ENCODE results near the gene ZNF654. TPM values are rescaled to one million over a fixed set of nuclear protein-coding genes. Genes with fewer than 3 reads are reported as not detected.

ZNF654 gene
- total and polyA plus RNA-seq, 2 donors (not counting 1 experiment from before 2014, with no cell fraction given), result 4.0 to 19.5 TPM

DNA sequence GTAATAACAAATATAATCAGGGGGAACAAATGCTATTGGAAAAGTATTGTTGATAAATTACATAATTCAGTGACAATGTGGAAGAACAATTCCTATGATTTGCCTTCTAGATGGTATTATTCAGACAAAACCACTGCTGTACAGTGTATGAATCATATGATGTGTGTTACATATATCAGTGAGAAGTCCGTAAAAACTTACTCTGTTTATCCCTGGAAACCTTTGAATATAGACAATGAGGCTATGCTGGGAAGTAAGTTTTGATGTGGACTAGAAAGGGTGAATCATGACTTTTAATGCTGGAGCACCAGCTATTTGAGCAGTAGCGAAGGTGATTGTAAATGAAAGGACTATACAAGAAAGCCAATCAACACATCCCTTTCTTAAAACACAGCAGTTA, 108.6 kb downstream of the ZNF654 start:
- Mint-ChIP-seq H3K4me1 (peaks cover 2% of the 10 kb centered on the region), H3K4me3 (no peak overlapping the region), H3K27ac (no peak overlapping the region), H3K9me3 (ENCODE audit: insufficient read depth) (no peaks in the 10 kb centered on the region), H3K27me3 (no peaks in the 10 kb centered on the region)
- H3K79me2 ChIP-seq (ENCODE audit: control insufficient read depth, insufficient read depth, low read length), result peaks cover 4% of the 10 kb centered on the region
- POLR2A ChIA-PET, result no interaction called here
- no peak overlapping the region for H3K4me3 ChIP-seq (ENCODE audit: control extremely low read depth in 1 of 5, extremely low read depth in 1 of 5, insufficient read depth in 1 of 5, low read depth in 2 of 5, low read length in 4 of 5)
- no peaks in the 10 kb centered on the region for H3K9me3 ChIP-seq (ENCODE audit: control extremely low read depth in 1 of 3, control insufficient read depth in 2 of 3, insufficient read depth in 1 of 3, low read length in 2 of 3)
- H3K4me2 ChIP-seq (replicated peaks; ENCODE audit: low read depth, low read length, poor library complexity, severe bottlenecking), result no peak overlapping the region
- no peak overlapping the region for H3K27ac ChIP-seq (ENCODE audit: low read length in 2 of 2)
- TF ChIP-seq, protein P1, sequence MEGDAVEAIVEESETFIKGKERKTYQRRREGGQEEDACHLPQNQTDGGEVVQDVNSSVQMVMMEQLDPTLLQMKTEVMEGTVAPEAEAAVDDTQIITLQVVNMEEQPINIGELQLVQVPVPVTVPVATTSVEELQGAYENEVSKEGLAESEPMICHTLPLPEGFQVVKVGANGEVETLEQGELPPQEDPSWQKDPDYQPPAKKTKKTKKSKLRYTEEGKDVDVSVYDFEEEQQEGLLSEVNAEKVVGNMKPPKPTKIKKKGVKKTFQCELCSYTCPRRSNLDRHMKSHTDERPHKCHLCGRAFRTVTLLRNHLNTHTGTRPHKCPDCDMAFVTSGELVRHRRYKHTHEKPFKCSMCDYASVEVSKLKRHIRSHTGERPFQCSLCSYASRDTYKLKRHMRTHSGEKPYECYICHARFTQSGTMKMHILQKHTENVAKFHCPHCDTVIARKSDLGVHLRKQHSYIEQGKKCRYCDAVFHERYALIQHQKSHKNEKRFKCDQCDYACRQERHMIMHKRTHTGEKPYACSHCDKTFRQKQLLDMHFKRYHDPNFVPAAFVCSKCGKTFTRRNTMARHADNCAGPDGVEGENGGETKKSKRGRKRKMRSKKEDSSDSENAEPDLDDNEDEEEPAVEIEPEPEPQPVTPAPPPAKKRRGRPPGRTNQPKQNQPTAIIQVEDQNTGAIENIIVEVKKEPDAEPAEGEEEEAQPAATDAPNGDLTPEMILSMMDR (IDR thresholded peaks at IDR 0.05), result no peak
- H3K36me3 ChIP-seq (replicated peaks in 1 of 2; ENCODE audit: control extremely low read depth in 1 of 2, control insufficient read depth in 1 of 2, extremely low read depth in 1 of 2, insufficient read depth in 2 of 2, low read length in 1 of 2), result no peaks in the 10 kb centered on the region
- no peak for ATAC-seq (ENCODE audit: low read depth)
- no peaks in the 10 kb centered on the region for H3K4me1 ChIP-seq (ENCODE audit: control insufficient read depth in 2 of 2, insufficient read depth in 2 of 2, low read length in 2 of 2)
- peaks cover 7% of the 10 kb centered on the region for H4K20me1 ChIP-seq (ENCODE audit: control insufficient read depth, insufficient read depth, low read length, poor library complexity, severe bottlenecking)
- no peak overlapping the region for H2AFZ ChIP-seq (ENCODE audit: insufficient read depth, low read depth, low read length, poor library complexity, severe bottlenecking)
- H3K27me3 ChIP-seq (replicated peaks in 1 of 4; ENCODE audit: control extremely low read depth in 1 of 4, control insufficient read depth in 3 of 4, insufficient read depth in 4 of 4, low read length in 3 of 4), result no peaks in the 10 kb centered on the region
- DNase-seq, result no peak
- no peak overlapping the region for H3K9ac ChIP-seq (ENCODE audit: low read length)
- intact Hi-C loops (cut with micrococcal nuclease), result no loop called here
- no CpG with 5 or more reads among the region's 2 CpGs for WGBS (ENCODE audit: insufficient coverage)
- CTCF ChIA-PET, result interaction anchor here (0.6 kb wide), 1 partner anchor 43 kb away, joined by 3 read pairs; no protein-coding TSS in a partner anchor

DNA sequence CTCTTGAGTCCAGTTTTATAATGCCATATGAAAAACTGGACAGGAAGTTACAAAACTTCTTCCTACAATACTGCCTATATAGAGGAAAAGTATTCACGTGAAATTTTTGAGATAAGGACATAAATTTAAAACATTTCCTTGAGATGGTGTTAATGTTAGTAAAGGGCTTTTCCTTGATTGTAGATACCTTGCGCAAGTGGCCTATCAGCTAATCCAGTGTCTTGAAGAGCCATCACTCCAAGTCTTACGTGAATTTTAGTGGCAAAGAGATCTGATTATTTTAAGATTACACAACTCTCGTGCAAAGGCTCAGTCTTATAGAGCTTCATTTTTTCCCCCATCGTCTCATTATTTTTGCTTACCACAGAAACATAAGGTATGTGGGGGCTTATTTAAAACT, 109.1 kb downstream of the ZNF654 start:
- CTCF ChIA-PET, result no interaction called here
- Histone ChIP-seq H3K4me1 (ENCODE audit: control insufficient read depth in 2 of 2, insufficient read depth in 2 of 2, low read length in 2 of 2) (no peaks in the 10 kb centered on the region), H4K20me1 (ENCODE audit: control insufficient read depth, insufficient read depth, low read length, poor library complexity, severe bottlenecking) (peaks cover 7% of the 10 kb centered on the region), H3K27ac (ENCODE audit: low read length in 2 of 2) (no peak overlapping the region), H3K4me2 (replicated peaks; ENCODE audit: low read depth, low read length, poor library complexity, severe bottlenecking) (no peak overlapping the region), H3K9me3 (ENCODE audit: control extremely low read depth in 1 of 3, control insufficient read depth in 2 of 3, insufficient read depth in 1 of 3, low read length in 2 of 3) (no peaks in the 10 kb centered on the region), H3K27me3 (replicated peaks in 1 of 4; ENCODE audit: control extremely low read depth in 1 of 4, control insufficient read depth in 3 of 4, insufficient read depth in 4 of 4, low read length in 3 of 4) (no peaks in the 10 kb centered on the region), H3K79me2 (ENCODE audit: control insufficient read depth, insufficient read depth, low read length) (peaks cover 2% of the 10 kb centered on the region), H3K9ac (ENCODE audit: low read length) (no peak overlapping the region), H2AFZ (ENCODE audit: insufficient read depth, low read depth, low read length, poor library complexity, severe bottlenecking) (no peak overlapping the region), H3K4me3 (ENCODE audit: control extremely low read depth in 1 of 5, extremely low read depth in 1 of 5, insufficient read depth in 1 of 5, low read depth in 2 of 5, low read length in 4 of 5) (no peak overlapping the region), H3K36me3 (replicated peaks in 1 of 2; ENCODE audit: control extremely low read depth in 1 of 2, control insufficient read depth in 1 of 2, extremely low read depth in 1 of 2, insufficient read depth in 2 of 2, low read length in 1 of 2) (no peaks in the 10 kb centered on the region)
- H3K4me3 Mint-ChIP-seq, result no peak overlapping the region
- H3K4me1 Mint-ChIP-seq, result peaks cover 2% of the 10 kb centered on the region
- WGBS (ENCODE audit: insufficient coverage), result no CpG with 5 or more reads among the region's 5 CpGs
- H3K9me3 Mint-ChIP-seq (ENCODE audit: insufficient read depth), result no peaks in the 10 kb centered on the region
- ATAC-seq (ENCODE audit: low read depth), result no peak
- intact Hi-C loops (cut with micrococcal nuclease), result no loop called here
- TF ChIP-seq, protein P1 (IDR thresholded peaks at IDR 0.05), result no peak
- no peak for TF ChIP-seq EZH2 (IDR thresholded peaks at IDR 0.05; ENCODE audit: borderline replicate concordance, insufficient read depth, low read depth, low read length, poor library complexity, severe bottlenecking)
- POLR2A ChIA-PET, result no interaction called here
- no peak overlapping the region for H3K27ac Mint-ChIP-seq
- no peaks in the 10 kb centered on the region for H3K27me3 Mint-ChIP-seq
- no peak for DNase-seq
